WTC11 (cell line): ENCODE data around the gene DCP1B. TPM values are rescaled to one million over a fixed set of nuclear protein-coding genes. Genes with fewer than 3 reads are reported as not detected.

ENCODE experiments used
- ATAC-seq: fragments of 200-7000 bp; cut with Tn5 transposase; 2 replicates; pipeline ENCODE4 v1.10.0; 2021; ENCODE audit warnings: mild to moderate bottlenecking, moderate library complexity
- CTCF ChIA-PET: fragments of 300-600 bp; sonication (Branson Sonifier 250); formaldehyde crosslinking; loops from one replicate; lab custom pipeline; 2021; ENCODE audit warnings: antibody characterized with exemption; lab: Charles Lee
- POLR2A ChIA-PET: fragments of 350-600 bp; sonication (Branson Sonifier 250); formaldehyde crosslinking; loops from one replicate; lab custom pipeline; 2021; ENCODE audit warnings: antibody characterized with exemption; lab: Charles Lee
- DNase-seq: peaks from one replicate; pipeline ENCODE4 v3.0.0; 2021; ENCODE audit warnings: low spot score
- H3K27ac Mint-ChIP-seq: 2 replicates; pipeline ENCODE4 v1.8.0; 2021; ENCODE audit warnings: mixed read lengths
- H3K27me3 Mint-ChIP-seq: 2 replicates; pipeline ENCODE4 v1.8.0; 2021; ENCODE audit warnings: low read depth, mild to moderate bottlenecking, moderate library complexity, mixed read lengths
- H3K36me3 Mint-ChIP-seq: 2 replicates; pipeline ENCODE4 v1.8.0; 2021; ENCODE audit warnings: mixed read lengths
- H3K4me1 Mint-ChIP-seq: 2 replicates; pipeline ENCODE4 v1.8.0; 2022; ENCODE audit warnings: mixed read lengths
- H3K4me3 Mint-ChIP-seq: 2 replicates; pipeline ENCODE4 v1.8.0; 2021; ENCODE audit warnings: mild to moderate bottlenecking, moderate library complexity, mixed read lengths
- H3K9me3 Mint-ChIP-seq: 2 replicates; pipeline ENCODE4 v1.8.0; 2021; ENCODE audit warnings: mixed read lengths
- ATF3 ChIP-seq: sonication (generic); formaldehyde crosslinking; conservative IDR thresholded peaks from 2 replicates; pipeline ENCODE4 v1.8.1; 2022; ENCODE audit warnings: mild to moderate bottlenecking, missing genetic modification reagents
- E2F5 ChIP-seq: sonication (generic); formaldehyde crosslinking; IDR thresholded peaks from 2 replicates; pipeline ENCODE4 v1.8.1; 2022; ENCODE audit warnings: mild to moderate bottlenecking, moderate library complexity, missing genetic modification reagents
- ERG ChIP-seq: fragments of 250-450 bp; sonication (Bioruptor Pico); IDR thresholded peaks from 2 replicates; pipeline ENCODE4 v1.8.0; 2021; ENCODE audit warnings: mild to moderate bottlenecking
- GRHL2 ChIP-seq: fragments of 250-450 bp; sonication (Bioruptor Pico); IDR thresholded peaks from 2 replicates; pipeline ENCODE4 v1.8.0; 2022; ENCODE audit warnings: mild to moderate bottlenecking, moderate library complexity; ENCODE audit not compliant: insufficient replicate concordance, severe bottlenecking
- IRF1 ChIP-seq: sonication (generic); formaldehyde crosslinking; IDR thresholded peaks from 2 replicates; pipeline ENCODE4 v1.8.0; 2023; ENCODE audit warnings: missing genetic modification reagents
- MAX ChIP-seq: sonication (generic); formaldehyde crosslinking; IDR thresholded peaks from 2 replicates; pipeline ENCODE4 v1.8.0; 2022; ENCODE audit warnings: mild to moderate bottlenecking, missing genetic modification reagents
- NFYB ChIP-seq: sonication (generic); formaldehyde crosslinking; conservative IDR thresholded peaks from 2 replicates; pipeline ENCODE4 v1.8.0; 2022; ENCODE audit warnings: low read depth, missing genetic modification reagents
- OVOL2 ChIP-seq: fragments of 250-450 bp; sonication (Bioruptor Pico); IDR thresholded peaks from 2 replicates; pipeline ENCODE4 v1.9.0; 2021; ENCODE audit warnings: mild to moderate bottlenecking, borderline replicate concordance
- PRDM15 ChIP-seq: sonication (generic); formaldehyde crosslinking; IDR thresholded peaks from 2 replicates; pipeline ENCODE4 v1.8.0; 2022; ENCODE audit warnings: missing genetic modification reagents
- SMAD4 ChIP-seq: sonication (generic); formaldehyde crosslinking; IDR thresholded peaks from 2 replicates; pipeline ENCODE4 v1.8.0; 2022; ENCODE audit warnings: mild to moderate bottlenecking, missing genetic modification reagents
- SOX15 ChIP-seq: fragments of 250-450 bp; sonication (Bioruptor Pico); IDR thresholded peaks from 2 replicates; pipeline ENCODE4 v1.9.0; 2021; ENCODE audit warnings: mild to moderate bottlenecking
- TEAD1 ChIP-seq: sonication (generic); formaldehyde crosslinking; IDR thresholded peaks from 2 replicates; pipeline ENCODE4 v1.8.0; 2022; ENCODE audit warnings: mild to moderate bottlenecking, missing genetic modification reagents
- USF2 ChIP-seq: sonication (generic); formaldehyde crosslinking; IDR thresholded peaks from 2 replicates; pipeline ENCODE4 v1.8.1; 2023; ENCODE audit warnings: mild to moderate bottlenecking, missing genetic modification reagents, moderate library complexity
- ZMAT4 ChIP-seq: fragments of 250-450 bp; sonication (Bioruptor Pico); IDR thresholded peaks from 2 replicates; pipeline ENCODE4 v1.9.0; 2021; ENCODE audit warnings: mild to moderate bottlenecking
- ZNF138 ChIP-seq: sonication (generic); formaldehyde crosslinking; conservative IDR thresholded peaks from 2 replicates; pipeline ENCODE4 v1.8.1; 2022; ENCODE audit warnings: mild to moderate bottlenecking, moderate library complexity, missing genetic modification reagents
- ZNF281 ChIP-seq: sonication (generic); formaldehyde crosslinking; IDR thresholded peaks from 2 replicates; pipeline ENCODE4 v1.8.0; 2023; ENCODE audit warnings: mild to moderate bottlenecking, missing genetic modification reagents
- ZNF416 ChIP-seq: fragments of 250-450 bp; sonication (Bioruptor Pico); IDR thresholded peaks from 2 replicates; pipeline ENCODE4 v1.9.0; 2021; ENCODE audit warnings: mild to moderate bottlenecking, inconsistent platforms
- ZNF512 ChIP-seq: sonication (generic); formaldehyde crosslinking; IDR thresholded peaks from 2 replicates; pipeline ENCODE4 v1.8.1; 2022; ENCODE audit warnings: missing genetic modification reagents, borderline replicate concordance
- total RNA-seq: library from RNA; stranded (reverse); gene quantifications from 3 replicates; pipeline ENCODE4 v1.2.3, GENCODE V29; 2021

DCP1B gene
- total RNA-seq, 1 experiment from 2014 or later, result 25.1 TPM

GRCh38 chr12:2046957-2047356 is 42.7 kb upstream of the DCP1B start:
- DNase-seq (no peak), ATAC-seq (no peak)
- POLR2A ChIA-PET, result no interaction called here
- Mint-ChIP-seq H3K4me1 (peaks cover 37% of the 10 kb centered on the region), H3K27me3 (peaks cover 23% of the 10 kb centered on the region), H3K27ac (no peak overlapping the region), H3K9me3 (no peaks in the 10 kb centered on the region), H3K4me3 (no peak overlapping the region), H3K36me3 (no peaks in the 10 kb centered on the region)
- TF ChIP-seq USF2 (no peak), ZNF416 (CRISPR knock-in tag) (no peak), ZNF138 (CRISPR knock-in tag) (no peak), ZNF512 (CRISPR knock-in tag) (no peak), ERG (no peak), E2F5 (CRISPR knock-in tag) (no peak), PRDM15 (no peak), NFYB (CRISPR knock-in tag) (no peak), ZMAT4 (no peak), MAX (CRISPR knock-in tag) (no peak), ZNF281 (CRISPR knock-in tag) (no peak), TEAD1 (CRISPR knock-in tag) (no peak), GRHL2 (no peak), IRF1 (CRISPR knock-in tag) (no peak), OVOL2 (no peak), SMAD4 (CRISPR knock-in tag) (no peak), ATF3 (CRISPR knock-in tag) (no peak), SOX15 (CRISPR knock-in tag) (no peak)
- CTCF ChIA-PET, result interaction anchor here (1.5 kb wide), 1 partner anchor 13 kb away, joined by 3 read pairs; no protein-coding TSS in a partner anchor
